B cell (primary cell): ENCODE data around the gene APOF. TPM values are rescaled to one million over a fixed set of nuclear protein-coding genes. Genes with fewer than 3 reads are reported as not detected.

Source experiments
- ATAC-seq: fragments of 200-7000 bp; cut with Tn5 transposase; one replicate; pipeline ENCODE4 v1.10.0; 2021; ENCODE audit warnings: low read depth, mild to moderate bottlenecking, moderate number of reproducible peaks, moderate library complexity
- CTCF ChIA-PET: fragments of 350-600 bp; sonication (Branson Sonifier 250); formaldehyde crosslinking; loops from one replicate; lab custom pipeline; 2021; ENCODE audit warnings: antibody characterized with exemption, inconsistent platforms; lab: Charles Lee
- POLR2A ChIA-PET: fragments of 350-600 bp; sonication (Branson Sonifier 250); formaldehyde crosslinking; loops from one replicate; lab custom pipeline; 2021; ENCODE audit warnings: antibody characterized with exemption; lab: Charles Lee
- DNase-seq: peaks from one replicate; pipeline ENCODE4 v3.0.0; 2013
- H2AFZ ChIP-seq: 2 replicates; pipeline ENCODE4 v1.6.1; 2012; ENCODE audit warnings: mild to moderate bottlenecking, low read depth, low read length; ENCODE audit not compliant: insufficient read depth, poor library complexity, severe bottlenecking
- H3K27ac ChIP-seq, 2 donors: 1 replicate in 1 of 2; 2 replicates in 1 of 2; pipeline ENCODE4 v1.5.1; 2012 to 2013; ENCODE audit warnings: low read length in 2 of 2, mild to moderate bottlenecking in 2 of 2, moderate library complexity in 1 of 2
- H3K27me3 ChIP-seq, 4 experiments: fragments of 200-600 bp in 1 of 4; sonication (generic) in 1 of 4; replicated peaks in 1 of 4; 1 replicate in 2 of 4; 2 replicates in 2 of 4; pipeline versions ENCODE4 v1.6.1 to v1.7.0; 2013 to 2016; ENCODE audit warnings: low read length in 3 of 4, mild to moderate bottlenecking in 2 of 4, mixed read lengths in 1 of 4, moderate library complexity in 1 of 4; ENCODE audit not compliant: insufficient read depth in 4 of 4, control insufficient read depth in 3 of 4; ENCODE audit errors: control extremely low read depth in 1 of 4
- H3K36me3 ChIP-seq, 2 experiments: replicated peaks in 1 of 2; 1 replicate in 1 of 2; 2 replicates in 1 of 2; pipeline versions ENCODE4 v1.6.1 to v1.7.1; 2013; ENCODE audit warnings: low read length in 1 of 2; ENCODE audit not compliant: insufficient read depth in 2 of 2, control insufficient read depth in 1 of 2; ENCODE audit errors: control extremely low read depth in 1 of 2, extremely low read depth in 1 of 2
- H3K4me1 ChIP-seq, 2 donors: fragments of 200-600 bp in 1 of 2; sonication (generic) in 1 of 2; 1 replicate in 1 of 2; 2 replicates in 1 of 2; pipeline versions ENCODE4 v1.5.1 to v1.6.1; 2013 to 2017; ENCODE audit warnings: low read length in 2 of 2; ENCODE audit not compliant: control insufficient read depth in 2 of 2, insufficient read depth in 2 of 2
- H3K4me2 ChIP-seq: replicated peaks from 2 replicates; pipeline ENCODE3; 2012; ENCODE audit warnings: mild to moderate bottlenecking, low read depth, low read length; ENCODE audit not compliant: poor library complexity, severe bottlenecking
- H3K4me3 ChIP-seq, 5 experiments: fragments of 200-600 bp in 1 of 5; sonication (generic) in 1 of 5; 1 replicate in 3 of 5; 2 replicates in 2 of 5; pipeline versions ENCODE4 v1.5.1 to v1.7.0; 2011 to 2016; ENCODE audit warnings: low read length in 4 of 5, mild to moderate bottlenecking in 4 of 5, low read depth in 2 of 5, control low read depth in 1 of 5, moderate library complexity in 1 of 5; ENCODE audit not compliant: insufficient read depth in 1 of 5; ENCODE audit errors: control extremely low read depth in 1 of 5, extremely low read depth in 1 of 5
- H3K79me2 ChIP-seq: fragments of 200-600 bp; sonication (generic); one replicate; pipeline ENCODE4 v1.6.0; 2016; ENCODE audit warnings: low read length; ENCODE audit not compliant: control insufficient read depth, insufficient read depth
- H3K9ac ChIP-seq: fragments of 200-600 bp; sonication (generic); 2 replicates; pipeline ENCODE4 v1.6.1; 2017; ENCODE audit warnings: mild to moderate bottlenecking, low read length, moderate library complexity
- H3K9me3 ChIP-seq, 3 donors: one replicate each; pipeline versions ENCODE4 v1.6.1 to v1.7.1; 2013; ENCODE audit warnings: low read length in 2 of 3; ENCODE audit not compliant: control insufficient read depth in 2 of 3, insufficient read depth in 1 of 3; ENCODE audit errors: control extremely low read depth in 1 of 3
- H4K20me1 ChIP-seq: 2 replicates; pipeline ENCODE4 v1.6.0; 2012; ENCODE audit warnings: mild to moderate bottlenecking, low read length; ENCODE audit not compliant: insufficient read depth, control insufficient read depth, poor library complexity, severe bottlenecking
- H3K27ac Mint-ChIP-seq: one replicate; pipeline ENCODE4 v1.8.0; 2021; ENCODE audit warnings: mixed read lengths
- H3K27me3 Mint-ChIP-seq: one replicate; pipeline ENCODE4 v1.8.0; 2021; ENCODE audit warnings: mixed read lengths
- H3K4me1 Mint-ChIP-seq: one replicate; pipeline ENCODE4 v1.8.0; 2021; ENCODE audit warnings: mixed read lengths
- H3K4me3 Mint-ChIP-seq: one replicate; pipeline ENCODE4 v1.8.0; 2021; ENCODE audit warnings: mixed read lengths
- H3K9me3 Mint-ChIP-seq: one replicate; pipeline ENCODE4 v1.8.0; 2022; ENCODE audit warnings: mixed read lengths; ENCODE audit not compliant: insufficient read depth
- CTCF ChIP-seq: fragments of 200-600 bp; IDR thresholded peaks from one replicate; pipeline ENCODE4 v1.8.0; 2022; ENCODE audit warnings: antibody characterized with exemption, mild to moderate bottlenecking
- EZH2 ChIP-seq: IDR thresholded peaks from 2 replicates; pipeline ENCODE4 v1.6.1; 2012; ENCODE audit warnings: borderline replicate concordance, low read depth, mild to moderate bottlenecking, moderate library complexity, low read length; ENCODE audit not compliant: insufficient read depth, poor library complexity, severe bottlenecking
- WGBS: methylation state at CpG from one replicate; pipeline ENCODE4 v1.1.5; 2013; ENCODE audit warnings: missing lambda C conversion rate; ENCODE audit not compliant: insufficient coverage; 5-methylcytosine and 5-hydroxymethylcytosine counted together
- intact Hi-C: fragments of 100-400 bp; cut with micrococcal nuclease; formaldehyde crosslinking; loops from one replicate; pipeline ENCODE4 v1.10.0; 2022
- polyA plus RNA-seq: library from polyadenylated mRNA; depleted of rRNA; stranded (reverse); fragments of >200 nt; gene quantifications from 2 replicates; pipeline ENCODE4 v1.2.3, GENCODE V29; 2012
- total RNA-seq, 2 donors: library from RNA; stranded (reverse); fragments of 120-200 nt in 1 of 2; gene quantifications; 1 replicate in 1 of 2; 2 replicates in 1 of 2; pipeline versions ENCODE4 v1.2.3 to v1.2.4, GENCODE V29; 2013 to 2022

Gene APOF
- total and polyA plus RNA-seq, 2 donors (not counting 1 experiment from before 2014, with no cell fraction given) = not detected

DNA sequence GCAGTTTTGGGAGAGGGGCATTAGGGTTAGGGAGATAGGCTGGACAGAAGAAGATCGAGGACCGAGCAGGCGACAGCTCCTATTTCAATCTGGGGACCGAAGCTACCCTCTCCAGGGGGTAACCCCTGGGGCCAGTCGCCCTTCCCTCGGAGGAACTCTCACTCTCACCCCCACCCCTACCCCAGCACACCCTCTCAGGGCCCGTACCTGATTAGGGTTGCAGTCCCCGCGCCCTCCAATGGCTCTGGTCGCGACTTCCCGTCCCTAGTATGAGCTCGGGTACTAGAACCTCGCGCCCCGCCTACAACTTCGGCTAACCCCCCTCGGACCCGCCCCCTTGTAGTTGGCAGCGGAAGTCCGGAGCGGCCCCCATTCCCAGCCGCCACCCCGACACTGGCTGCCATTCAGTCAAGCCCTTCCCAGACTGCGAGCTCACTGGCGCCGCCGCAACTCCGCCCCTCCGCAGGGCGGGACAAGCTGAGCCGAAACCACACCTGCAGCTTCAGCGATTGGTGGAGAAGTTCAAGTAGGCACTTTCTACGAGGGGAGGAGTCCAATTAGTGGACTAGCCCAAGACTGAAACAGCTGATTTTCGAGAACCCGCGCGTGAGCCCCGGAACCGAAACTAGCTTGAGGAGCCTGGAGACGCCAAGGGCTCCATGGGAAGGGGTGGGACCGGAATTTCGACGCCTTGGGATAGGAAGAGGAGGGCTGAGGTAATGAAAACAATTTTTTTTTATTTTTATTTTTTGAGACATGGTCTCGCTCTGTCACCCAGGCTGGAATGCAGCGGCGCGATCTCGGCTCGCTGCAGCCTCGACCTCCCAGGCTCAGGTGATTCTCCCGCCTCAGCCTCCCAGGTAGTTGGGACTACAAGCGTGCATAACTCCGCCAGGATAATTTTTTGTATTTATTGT lies 2.5 kb downstream of the APOF start, which contains the start of gene STAT2:
TSS of gene STAT2 (minus strand) at position 257 of the 917 bp plus-strand sequence. CDS start 3,536 bp downstream, outside the sequence.
- peak; percentile 93 for ATAC-seq
- under 1% methylated on average over 48 of the region's 54 CpGs for WGBS
- peak within 1 kb of the TSS; percentile 82 for H3K9ac ChIP-seq
- Mint-ChIP-seq H3K4me1 (peaks cover 29% of the 10 kb centered on the region), H3K4me3 (peak within 1 kb of the TSS; percentile 89), H3K27me3 (no peaks in the 10 kb centered on the region), H3K9me3 (no peaks in the 10 kb centered on the region), H3K27ac (peak within 1 kb of the TSS; percentile 92)
- POLR2A ChIA-PET = interaction anchor here (0.6 to 3.9 kb wide), 19 partner anchors 15 to 265 kb away, joined by 3 to 24 read pairs (median 6); partner anchors contain the start of genes CNPY2, ESYT1, IL23A and PAN2
- H3K4me3 ChIP-seq = peak within 1 kb of the TSS; percentile 55 to 97 (median 76)
- intact Hi-C loops = loop anchor here (1.0 to 10.0 kb wide), 14 partner anchors 15 to 275 kb away; partner anchors contain the start of genes BAZ2A, CS, ESYT1 and IL23A
- H3K4me1 ChIP-seq = peaks cover 15 to 24% of the 10 kb centered on the region in 2 donors
- H3K79me2 ChIP-seq = peaks cover 39% of the 10 kb centered on the region
- H3K36me3 ChIP-seq = peaks cover 9 to 17% of the 10 kb centered on the region in 2 experiments
- H3K4me2 ChIP-seq = peak within 1 kb of the TSS; percentile 76
- no peaks in the 10 kb centered on the region for H3K27me3 ChIP-seq
- H4K20me1 ChIP-seq = peaks cover 7% of the 10 kb centered on the region
- no peak for TF ChIP-seq CTCF
- no peak for TF ChIP-seq EZH2
- H3K27ac ChIP-seq = peak within 1 kb of the TSS; percentile 37 to 72
- peak; percentile 99 for DNase-seq
- H3K9me3 ChIP-seq = no peaks in the 10 kb centered on the region
- peak within 1 kb of the TSS; percentile 73 for H2AFZ ChIP-seq
- CTCF ChIA-PET = interaction anchor here (0.5 to 5.5 kb wide), 26 partner anchors 10 to 281 kb away, joined by 3 to 59 read pairs (median 5); partner anchors contain the start of genes CNPY2, ERBB3, IL23A and PAN2
